NCI-H1436 (cell line): ENCODE results near the gene DAZAP1.

Source experiments
- DNase-seq: peaks from one replicate; lab custom pipeline; 2025; lab: John Stamatoyannopoulos, UW

The DAZAP1 gene

DNA sequence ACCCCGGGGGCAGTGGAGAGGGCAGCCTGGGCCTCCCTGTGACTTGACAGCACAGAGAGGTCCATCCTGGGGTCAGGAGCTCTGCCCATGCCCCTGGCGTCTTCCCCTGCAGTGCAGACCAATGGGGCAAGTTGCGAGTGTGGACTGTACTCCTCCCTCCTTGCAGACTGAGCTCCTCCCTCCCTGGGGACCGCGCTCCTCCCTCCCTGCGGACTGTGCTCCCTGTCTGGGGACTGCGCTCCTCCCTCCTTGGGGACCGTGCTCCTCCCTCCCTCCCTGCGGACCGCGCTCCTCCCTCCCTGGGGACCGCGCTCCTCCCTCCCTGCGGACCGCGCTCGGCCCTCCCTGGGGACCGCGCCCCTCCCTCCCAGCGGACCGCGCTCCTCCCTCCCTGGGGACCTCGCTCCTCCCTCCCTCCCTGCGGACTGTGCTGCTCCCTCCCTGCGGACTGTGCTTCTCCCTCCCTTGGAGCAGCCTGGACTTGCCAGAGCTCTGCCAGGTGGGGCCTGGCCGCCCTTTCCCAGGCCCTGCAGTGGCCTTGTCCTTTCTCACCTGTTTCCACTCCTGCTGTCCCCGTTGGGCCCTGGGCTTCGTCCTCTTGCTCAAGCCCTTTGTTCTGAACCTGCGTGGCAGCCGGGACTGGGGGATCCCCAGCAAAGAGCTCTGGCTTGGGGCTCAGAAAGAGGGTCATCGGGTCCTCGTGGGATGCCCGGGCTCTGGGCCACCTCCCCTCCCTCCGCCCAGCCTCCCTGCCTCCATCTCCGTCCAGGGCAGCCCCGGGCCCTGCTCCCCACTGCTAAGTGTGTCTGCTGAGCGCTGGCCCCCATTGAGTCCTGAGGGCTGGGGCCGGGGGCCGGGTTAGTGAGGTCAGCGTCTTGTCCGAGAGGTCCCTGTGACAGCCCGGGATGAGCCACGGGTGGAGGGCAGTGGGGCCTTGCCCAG, 12.9 kb upstream of the DAZAP1 start:
- no peak for DNase-seq

DNA sequence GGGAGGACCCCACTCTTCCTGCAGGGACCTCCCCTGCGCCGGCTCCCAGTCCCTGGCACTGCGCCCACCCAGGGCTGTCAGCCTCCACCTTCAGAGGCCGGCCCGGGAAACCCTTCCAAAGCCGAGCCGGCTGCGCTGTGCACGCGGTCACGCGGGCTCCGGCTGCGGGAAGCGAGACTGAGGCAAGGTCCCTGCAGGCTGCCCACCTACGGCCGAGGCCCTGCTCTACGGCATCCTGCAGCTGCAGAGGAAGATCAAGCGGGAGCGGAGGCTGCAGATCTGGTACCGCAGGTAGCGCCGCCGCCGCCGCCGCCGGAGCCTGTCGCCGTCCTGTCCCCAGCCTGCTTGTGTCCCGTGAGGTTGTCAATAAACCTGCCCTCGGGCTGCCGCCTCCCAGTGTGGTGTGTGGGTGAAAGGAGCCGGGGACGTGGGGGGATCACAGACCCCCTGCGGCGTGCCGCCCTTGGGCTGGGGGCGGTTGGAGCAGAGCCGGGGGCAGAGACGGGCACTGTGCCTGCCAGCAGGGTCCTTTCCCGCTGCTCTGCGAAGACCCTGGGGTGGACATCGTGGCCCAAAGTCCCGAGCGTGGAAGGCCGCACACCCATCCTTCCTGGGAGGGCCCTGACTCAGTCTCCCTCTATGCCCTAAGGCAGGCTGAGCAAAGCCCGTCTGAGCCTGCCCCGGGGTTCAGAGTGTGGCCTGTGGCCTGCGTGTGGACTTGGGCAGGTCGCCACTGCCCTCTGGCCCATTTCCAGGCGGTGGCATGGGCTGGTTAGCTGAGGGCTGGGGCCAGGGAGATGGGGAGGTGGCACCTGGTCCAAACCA, 12.0 kb upstream of the DAZAP1 start:
- DNase-seq: no peak

GRCh38 chr19:1396019-1396767, 11.2 kb upstream of the DAZAP1 start:
- no peak for DNase-seq

DNA sequence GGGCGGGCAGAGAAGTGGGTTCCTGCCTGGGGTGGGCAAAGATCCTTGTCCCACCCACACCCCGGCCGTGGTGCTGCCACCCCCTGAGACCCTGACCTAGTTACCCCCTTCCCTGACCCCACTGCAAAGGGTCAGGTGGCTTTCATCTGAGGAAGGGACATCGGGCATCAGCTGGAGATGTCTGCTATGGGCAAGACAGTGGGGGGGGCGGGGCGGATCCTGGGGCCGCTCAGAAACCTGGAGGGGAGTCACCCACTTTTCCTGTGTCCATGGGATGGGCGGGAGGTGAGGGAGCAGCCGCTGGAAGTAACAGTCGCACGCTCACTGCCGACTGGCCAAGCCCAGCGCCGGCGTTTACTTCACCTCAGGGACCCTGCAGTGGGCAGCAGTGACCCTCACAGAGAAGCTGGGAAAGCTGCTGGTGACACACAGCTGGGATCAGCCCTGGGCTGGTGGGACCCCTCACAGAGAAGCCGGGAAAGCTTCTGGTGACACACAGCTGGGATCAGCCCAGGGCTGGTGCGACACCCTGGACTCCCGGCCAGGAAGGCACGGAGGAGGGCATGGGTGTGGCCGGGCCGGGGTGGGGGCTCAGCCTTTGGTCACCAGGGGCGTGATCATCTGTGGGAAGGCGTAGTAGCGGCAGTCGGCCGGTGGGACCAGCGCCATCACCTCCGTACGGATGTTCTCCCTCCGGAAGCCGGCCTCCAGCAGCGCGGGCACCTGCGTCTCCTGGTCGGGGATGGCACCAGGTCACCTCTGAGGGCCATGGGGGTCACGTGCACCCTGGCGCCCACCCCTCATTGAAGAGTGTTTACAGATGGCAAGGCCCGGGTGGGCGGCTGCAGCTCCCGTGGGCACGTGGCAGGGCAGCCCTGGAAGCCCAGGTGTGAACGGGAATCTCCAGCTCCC, 10.4 kb upstream of the DAZAP1 start:
- no peak for DNase-seq

- DNase-seq: no peak
These were observed 9.5 kb upstream of the DAZAP1 start for GRCh38 chr19:1397838-1398237.

DNA sequence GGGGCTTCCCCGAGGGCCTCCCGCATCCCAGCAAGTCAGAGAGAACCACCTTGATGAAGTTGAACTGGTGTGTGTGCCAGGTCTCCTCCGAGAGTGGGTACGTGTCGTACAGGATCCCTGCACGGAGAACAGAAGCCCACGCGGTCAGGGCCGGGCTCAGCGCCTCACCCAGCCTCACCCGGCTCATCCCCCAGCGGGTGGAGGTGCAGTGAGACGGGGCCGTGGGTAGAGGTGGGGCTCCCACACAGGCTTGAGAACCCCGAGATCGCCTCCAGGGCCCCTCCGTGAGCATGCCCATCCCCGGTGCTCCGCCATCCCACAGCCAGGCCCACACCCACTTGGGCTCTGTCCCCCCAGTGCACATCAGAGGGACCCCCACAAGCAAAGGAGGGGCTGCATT, 8.3 kb upstream of the DAZAP1 start:
- no peak for DNase-seq

GRCh38 chr19:1399745-1400144, 7.6 kb upstream of the DAZAP1 start:
- DNase-seq: no peak

DNA sequence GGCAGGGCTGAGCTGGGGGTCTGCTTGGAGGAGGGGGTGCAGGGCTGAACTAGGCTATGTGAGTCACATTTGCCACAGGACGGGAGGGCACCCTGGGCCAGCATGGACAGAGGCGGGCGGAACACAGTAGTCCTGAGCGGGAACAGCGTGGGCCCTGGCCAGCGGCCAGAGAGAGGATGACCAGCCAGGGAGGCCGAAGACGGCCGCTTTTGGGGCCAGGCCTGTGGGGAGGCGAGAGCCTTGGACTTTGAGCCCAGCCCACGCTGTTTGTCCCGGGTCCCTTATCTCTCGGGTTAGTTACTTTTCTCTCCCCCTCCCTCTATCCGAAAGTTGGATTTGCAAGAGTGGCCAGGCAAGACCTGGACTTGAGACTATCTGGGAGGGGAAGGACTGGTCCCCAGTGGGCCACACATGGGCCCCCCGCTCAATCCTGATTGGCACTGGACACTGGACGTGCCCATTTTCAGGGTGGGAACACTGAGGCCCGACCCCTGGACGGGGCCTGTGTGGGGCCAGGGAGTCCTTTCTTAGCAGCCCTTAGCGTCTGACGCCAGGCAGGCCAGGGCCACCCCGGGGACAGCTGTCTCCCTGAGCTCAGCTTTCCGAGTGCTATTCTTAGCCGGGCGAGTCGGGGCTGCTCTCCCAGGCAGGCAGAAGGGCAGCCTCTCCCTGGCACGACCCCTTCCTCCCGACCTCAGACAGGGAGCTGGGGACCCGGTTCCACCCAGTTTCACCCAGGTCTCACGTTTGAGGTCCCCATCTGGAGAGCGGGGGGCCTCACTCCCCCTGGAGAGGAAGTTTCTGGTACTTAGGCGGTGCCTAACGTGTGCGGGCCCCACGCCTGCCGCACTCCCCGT, 6.9 kb upstream of the DAZAP1 start:
- DNase-seq: peak; percentile 32

DNA sequence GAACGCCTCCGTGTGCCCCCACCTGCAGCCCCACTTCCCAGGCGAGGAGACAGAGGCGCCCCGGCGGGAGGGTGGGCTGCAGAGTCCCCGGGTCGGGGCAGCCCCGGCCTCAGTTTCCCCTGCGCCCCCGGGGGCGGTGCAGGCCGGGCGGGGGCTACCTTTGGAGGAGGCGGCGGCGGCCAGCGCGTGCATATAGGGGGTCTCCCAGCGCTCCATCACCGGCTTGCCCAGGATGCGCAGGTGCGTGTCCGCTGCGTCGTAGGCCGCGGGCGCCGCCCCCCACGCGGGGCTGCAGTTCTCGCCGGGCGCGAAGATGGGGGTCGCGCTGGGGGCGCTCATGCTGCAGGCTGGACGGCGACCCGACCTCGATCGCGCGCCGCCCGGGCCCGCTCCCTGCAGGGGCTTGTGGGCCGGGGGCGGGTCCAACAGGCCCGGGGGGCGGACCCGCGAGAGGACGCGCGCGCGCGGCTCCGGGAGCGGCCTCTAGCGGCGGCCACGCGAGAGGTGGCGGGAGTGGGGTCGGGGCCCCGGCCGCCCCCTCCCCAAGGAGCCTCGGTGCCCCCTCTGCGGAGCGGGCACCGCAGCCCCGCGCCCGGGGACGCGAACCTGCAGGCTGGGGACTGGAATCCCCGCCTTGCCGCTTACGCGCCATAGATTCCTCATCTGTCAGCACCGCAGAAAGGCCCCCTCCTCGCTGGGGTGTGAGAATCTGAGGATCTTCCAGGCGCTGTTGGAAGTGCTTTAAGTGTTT, 6.1 kb upstream of the DAZAP1 start, which contains the start of gene GAMT:
Gene GAMT, minus strand, starts transcription at position 405 of the 751 bp plus-strand sequence. Its CDS starts 66 bp downstream, at position 339.
- peak; percentile 42 for DNase-seq

- no peak for DNase-seq
These were observed 5.5 kb upstream of the DAZAP1 start for GRCh38 chr19:1401889-1402217.

DNA sequence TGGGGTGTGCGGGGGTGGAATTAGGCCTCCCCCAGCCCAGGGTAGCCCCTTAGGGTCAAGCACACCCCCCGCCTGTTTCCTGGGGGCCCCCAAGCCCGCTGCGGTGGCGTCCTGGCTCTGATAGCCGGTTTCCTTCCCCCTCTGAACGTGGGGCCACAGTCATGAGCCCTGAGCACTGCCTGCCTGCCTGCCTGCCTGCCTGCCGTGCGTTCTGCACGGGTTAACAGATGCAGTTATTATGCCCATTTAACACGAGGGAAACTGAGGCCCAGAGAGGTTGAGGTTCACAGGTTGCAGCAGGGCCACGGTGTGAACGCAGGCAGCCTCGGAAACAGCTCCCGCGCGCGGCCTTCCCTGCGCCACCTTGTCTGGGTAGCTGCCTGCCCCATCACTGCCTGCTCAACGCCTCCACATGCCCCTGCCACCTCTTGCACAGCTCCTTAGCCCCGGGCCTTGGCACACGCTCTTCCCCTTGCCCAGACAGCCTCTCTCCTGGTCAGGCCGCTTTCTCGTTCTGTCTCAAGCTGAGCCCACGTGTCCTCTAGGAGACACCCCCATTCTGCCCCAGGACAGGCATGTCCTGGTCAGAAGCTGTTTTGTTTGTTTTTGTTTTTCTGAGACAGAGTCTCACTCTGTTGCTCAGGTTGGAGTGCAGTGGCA, 4.8 kb upstream of the DAZAP1 start:
- no peak for DNase-seq

DNA sequence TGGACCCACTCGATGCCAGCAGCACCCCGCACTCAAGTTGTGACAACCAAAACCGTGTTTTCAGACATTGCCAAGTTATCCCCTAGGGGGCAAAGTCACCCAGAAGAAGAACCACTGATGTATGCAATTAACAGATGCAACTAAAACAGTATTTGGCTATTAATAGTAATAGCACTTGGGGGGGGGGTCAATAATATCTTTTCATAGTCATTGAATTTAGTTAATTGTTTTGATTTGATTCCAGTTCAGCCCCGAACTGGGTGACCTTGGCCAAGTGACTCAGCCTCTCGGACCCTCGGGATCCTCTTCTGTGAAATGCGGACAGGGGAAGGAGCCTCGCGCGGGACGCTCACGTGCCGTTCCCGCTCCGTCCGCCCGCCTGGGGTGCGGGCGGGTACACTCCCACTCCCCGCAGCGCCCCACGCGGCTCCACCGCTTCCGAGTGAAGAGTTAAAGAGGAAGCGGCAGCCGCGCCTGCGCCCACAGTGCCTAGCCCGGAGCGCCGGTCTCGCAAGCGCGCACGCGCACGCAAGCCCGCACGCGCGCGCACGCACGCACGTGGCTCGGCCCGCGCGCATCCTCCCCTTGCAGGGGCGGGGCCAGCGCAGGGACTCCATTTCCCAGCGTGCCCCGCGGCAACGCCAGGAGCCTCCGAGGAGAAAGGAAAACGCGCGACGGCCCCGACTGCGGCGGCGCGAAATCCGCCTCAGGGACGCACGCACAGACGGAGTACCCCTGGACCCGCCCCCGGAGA, 435 bp upstream of the DAZAP1 start:
- peak; percentile 97 for DNase-seq

- DNase-seq: no peak
These were observed 1.2 kb downstream of the DAZAP1 start for GRCh38 chr19:1408300-1409203.

DNA sequence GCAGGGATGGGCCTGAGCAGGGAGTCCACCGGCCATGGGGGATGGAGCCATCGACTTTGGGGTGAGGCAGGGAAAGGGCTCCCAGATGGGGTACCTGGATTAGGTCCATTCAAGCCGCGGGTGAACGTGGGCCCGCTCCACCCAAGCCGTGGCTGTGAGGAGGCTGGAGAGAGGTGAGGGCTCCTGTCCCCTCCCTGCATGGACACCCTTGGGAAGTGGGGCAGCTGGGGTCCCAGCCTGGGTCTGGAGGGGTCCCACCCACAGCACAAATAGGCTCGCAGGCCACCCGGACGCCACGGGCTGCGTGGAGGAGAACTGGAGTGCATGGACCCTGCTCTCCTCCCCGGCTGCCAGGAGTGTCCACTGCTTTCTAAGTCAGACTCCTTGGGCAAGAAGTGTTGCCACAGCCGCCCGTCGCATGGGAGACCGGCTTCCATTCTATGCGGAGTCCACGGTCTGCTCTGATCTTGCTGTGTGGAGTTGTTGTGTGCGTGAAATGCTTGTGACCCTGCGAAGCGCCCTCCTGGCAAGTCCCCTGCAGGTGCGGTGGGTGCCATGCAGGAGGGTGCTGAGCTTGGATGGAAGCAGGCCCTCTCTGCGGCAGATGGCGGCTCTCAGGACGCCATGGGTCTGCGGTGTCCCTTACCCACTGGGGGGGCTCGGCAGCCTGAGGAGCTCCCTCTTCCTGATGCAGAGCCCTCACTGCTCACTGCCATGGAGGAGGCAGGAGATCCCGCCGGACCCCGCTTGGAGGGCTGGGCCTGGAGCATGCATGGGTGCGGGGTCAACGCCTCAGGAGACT, 2.0 kb downstream of the DAZAP1 start:
- no peak for DNase-seq

GRCh38 chr19:1410136-1410786, 2.9 kb downstream of the DAZAP1 start:
- no peak for DNase-seq

DNA sequence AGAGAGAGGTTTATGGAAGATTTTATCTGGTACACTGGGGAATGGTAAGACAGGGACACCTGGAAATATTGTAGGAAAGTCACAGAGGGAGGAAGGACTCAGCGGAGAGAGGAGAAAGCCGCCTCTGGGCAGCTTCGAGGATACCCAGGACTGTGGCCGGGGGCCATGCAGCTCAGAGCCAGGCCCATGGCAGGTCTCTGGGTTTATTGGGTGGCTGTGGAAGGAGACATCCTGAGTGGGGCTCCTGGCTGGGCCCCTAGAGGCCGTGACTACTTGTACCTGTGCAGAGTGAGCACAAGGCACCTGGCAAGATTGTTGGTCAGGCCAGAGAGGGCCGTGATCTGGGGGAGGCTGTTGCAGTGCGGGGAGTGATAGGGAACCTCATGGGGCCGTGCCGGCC, 3.4 kb downstream of the DAZAP1 start:
- DNase-seq: no peak
